Psoas muscle (tissue), 8 donors: ENCODE results near the gene NFX1. TPM values are rescaled to one million over a fixed set of nuclear protein-coding genes. Genes with fewer than 3 reads are reported as not detected.

ENCODE experiments used
- ATAC-seq, 4 donors: fragments of 200-7000 bp; cut with Tn5 transposase; one replicate each; pipeline ENCODE4 v1.9.1; 2020; ENCODE audit warnings: moderate library complexity in 3 of 4, mild to moderate bottlenecking in 2 of 4
- DNase-seq, 2 donors: peaks; one replicate each; pipeline ENCODE4 v3.0.0-alpha.2; 2020
- H3K27ac ChIP-seq: fragments of 200-600 bp; one replicate; pipeline ENCODE4 v1.8.0; 2022
- H3K27me3 ChIP-seq, 3 donors: fragments of 200-600 bp in 1 of 3; one replicate each; pipeline versions ENCODE4 v1.6.1 to v1.8.0; 2013 to 2022; ENCODE audit warnings: low read length in 2 of 3, mild to moderate bottlenecking in 2 of 3, moderate library complexity in 1 of 3; ENCODE audit not compliant: insufficient read depth in 3 of 3
- H3K36me3 ChIP-seq, 2 donors: fragments of 200-600 bp in 1 of 2; one replicate each; pipeline versions ENCODE4 v1.6.1 to v1.8.0; 2013 to 2022; ENCODE audit warnings: low read depth in 1 of 2, mild to moderate bottlenecking in 1 of 2, moderate library complexity in 1 of 2; ENCODE audit not compliant: insufficient read depth in 1 of 2
- H3K4me1 ChIP-seq: fragments of 200-600 bp; one replicate; pipeline ENCODE4 v1.8.0; 2022
- H3K4me3 ChIP-seq: fragments of 200-600 bp; one replicate; pipeline ENCODE4 v1.8.0; 2022; ENCODE audit warnings: mild to moderate bottlenecking
- H3K9me3 ChIP-seq: fragments of 200-600 bp; one replicate; pipeline ENCODE4 v1.8.0; 2022
- CTCF ChIP-seq: fragments of 200-600 bp; IDR thresholded peaks from one replicate; pipeline ENCODE4 v1.8.0; 2022; ENCODE audit warnings: antibody characterized with exemption
- WGBS, 3 donors: extraction: QIAGEN DNeasy Blood & Tissue Kit; methylation state at CpG; one replicate each; pipeline versions ENCODE4 v1.1.6 to v1.1.7; 2013; 5-methylcytosine and 5-hydroxymethylcytosine counted together
- intact Hi-C, 2 donors: fragments of 100-400 bp; cut with DNase I; formaldehyde crosslinking; loops; one replicate each; pipeline versions ENCODE4 v1.11.0 to v1.14.2; 2022
- polyA plus RNA-seq, 3 donors: library from polyadenylated mRNA; stranded (reverse); fragments of 200-250 nt; gene quantifications; one replicate each; pipeline ENCODE4 v1.2.3, GENCODE V29; 2013
- total RNA-seq, 4 donors: library from RNA; stranded (reverse); fragmentation: NEBNext Ultra II Directional in 2 of 4; extraction: Animal tissue kit (Norgen Biotek cat#: 25700) in 2 of 4; gene quantifications; one replicate each; pipeline versions ENCODE4 v1.2.1 to v1.2.4, GENCODE V29; 2021 to 2023
- donor health status: healthy with polysubstance abuse.
- donor health status: DM: no; HTN: no; CAD: no; lungs with moderate emphysema.
- donor health status: Bipolar disorder and iron deficiency.
- donor health status: healthy.
- donor health status: DM: yes; HTN: yes; CAD: no.
- donor health status: DM: no; HTN: no; CAD: no.
- donor health status: DM: no; HTN: no; CAD: no.
- donor health status: DM: yes; HTN: yes; CAD: no.

Gene NFX1
- total and polyA plus RNA-seq, 7 donors, result 20.9 to 59.2 (median 33.8) TPM

- no peak overlapping the region for H3K27ac ChIP-seq
- H3K4me1 ChIP-seq, result no peaks in the 10 kb centered on the region
- no peaks in the 10 kb centered on the region for H3K9me3 ChIP-seq
- intact Hi-C loops, result no loop called here
- H3K36me3 ChIP-seq, result no peaks in the 10 kb centered on the region
- no peak overlapping the region for H3K4me3 ChIP-seq
- no peaks in the 10 kb centered on the region for H3K27me3 ChIP-seq
- TF ChIP-seq CTCF, result no peak
- ATAC-seq, result no peak
- 86 to 90% (median 87%) methylated on average over 8 of the region's 8 CpGs for WGBS, 3 donors
- no peak for DNase-seq
These were observed 127.8 kb downstream of the NFX1 start for GRCh38 chr9:33418090-33418489.

GRCh38 chr9:33419708-33420303 is 129.5 kb downstream of the NFX1 start:
- ATAC-seq, result no peak
- intact Hi-C loops, result no loop called here
- H3K27ac ChIP-seq, result no peak overlapping the region
- H3K4me3 ChIP-seq, result no peak overlapping the region
- no peaks in the 10 kb centered on the region for H3K4me1 ChIP-seq
- no peaks in the 10 kb centered on the region for H3K9me3 ChIP-seq
- no peaks in the 10 kb centered on the region for H3K36me3 ChIP-seq
- no peaks in the 10 kb centered on the region for H3K27me3 ChIP-seq
- no peak for DNase-seq
- WGBS, 3 donors, result 72 to 86% (median 74%) methylated on average over 9 to 10 of the region's 10 CpGs
- TF ChIP-seq CTCF, result no peak

Other genes starting within 250 kb of the NFX1 start
- gene SMU1, start 213.8 kb upstream of the NFX1 start, total RNA-seq, result 10 to 100 TPM; 15.4 to 18.4 (median 16.7) TPM
- gene SMU1, start 213.8 kb upstream of the NFX1 start, polyA plus RNA-seq, result 10 to 100 TPM in 2 of 3 donors, 1 to 10 TPM in 1; 8.4 to 15.5 (median 11.6) TPM
- 10 to 100 TPM; 22.3 to 28.1 (median 24.4) TPM for gene B4GALT1, start 123.2 kb upstream of the NFX1 start, total RNA-seq
- gene B4GALT1, start 123.2 kb upstream of the NFX1 start, polyA plus RNA-seq, result 10 to 100 TPM; 13.0 to 21.9 (median 17.8) TPM
- not detected for gene SPINK4, start 50.3 kb upstream of the NFX1 start, total RNA-seq
- gene SPINK4, start 50.3 kb upstream of the NFX1 start, polyA plus RNA-seq, result under 1 TPM in 1 of 3 donors, not detected in 2; 0.34 TPM
- gene BAG1, start 25.8 kb upstream of the NFX1 start, total RNA-seq, result 100 to 1,000 TPM; 125 to 253 (median 151) TPM
- 100 to 1,000 TPM; 265 to 371 (median 315) TPM for gene BAG1, start 25.8 kb upstream of the NFX1 start, polyA plus RNA-seq
- gene CHMP5, start 25.5 kb upstream of the NFX1 start, total RNA-seq, result 10 to 100 TPM; 28.7 to 41.1 (median 37.6) TPM
- 10 to 100 TPM; 31.9 to 80.4 (median 38.3) TPM for gene CHMP5, start 25.5 kb upstream of the NFX1 start, polyA plus RNA-seq
- gene AQP7, start 112.1 kb downstream of the NFX1 start, total RNA-seq, result 10 to 100 TPM in 3 of 4 donors, 1 to 10 TPM in 1; 8.6 to 45.0 (median 15.7) TPM
- 10 to 100 TPM in 2 of 3 donors, 1 to 10 TPM in 1; 8.6 to 10.8 (median 10.7) TPM for gene AQP7, start 112.1 kb downstream of the NFX1 start, polyA plus RNA-seq
- 10 to 100 TPM in 2 of 4 donors, 1 to 10 TPM in 2; 4.7 to 12.0 (median 8.4) TPM for gene AQP3, start 157.1 kb downstream of the NFX1 start, total RNA-seq
- gene AQP3, start 157.1 kb downstream of the NFX1 start, polyA plus RNA-seq, result 1 to 10 TPM; 2.5 to 3.6 (median 3.1) TPM
- gene NOL6, start 183.4 kb downstream of the NFX1 start, total RNA-seq, result 10 to 100 TPM; 18.8 to 39.9 (median 33.1) TPM
- gene NOL6, start 183.4 kb downstream of the NFX1 start, polyA plus RNA-seq, result 10 to 100 TPM; 24.6 to 37.2 (median 34.3) TPM
- gene ANKRD18B, start 233.7 kb downstream of the NFX1 start, total RNA-seq, result under 1 TPM in 3 of 4 donors, not detected in 1; 0.25 to 0.43 (median 0.30) TPM
- under 1 TPM in 2 of 3 donors, not detected in 1; 0.01 to 0.07 TPM for gene ANKRD18B, start 233.7 kb downstream of the NFX1 start, polyA plus RNA-seq